NOMO-1 treated with DMSO at 0.1 percent for 48 hours (cell line): ENCODE measurements around the gene KRTAP9-1.
"Not testable (repeated sequence)": the region's sequence is repeated elsewhere in the genome, so short reads cannot be mapped to it uniquely, and the experiment has no call there.

Experiments
- DNase-seq: peaks from one replicate; lab custom pipeline; 2025; ENCODE audit not compliant: unreplicated experiment; lab: John Stamatoyannopoulos, UW

Gene KRTAP9-1

DNA sequence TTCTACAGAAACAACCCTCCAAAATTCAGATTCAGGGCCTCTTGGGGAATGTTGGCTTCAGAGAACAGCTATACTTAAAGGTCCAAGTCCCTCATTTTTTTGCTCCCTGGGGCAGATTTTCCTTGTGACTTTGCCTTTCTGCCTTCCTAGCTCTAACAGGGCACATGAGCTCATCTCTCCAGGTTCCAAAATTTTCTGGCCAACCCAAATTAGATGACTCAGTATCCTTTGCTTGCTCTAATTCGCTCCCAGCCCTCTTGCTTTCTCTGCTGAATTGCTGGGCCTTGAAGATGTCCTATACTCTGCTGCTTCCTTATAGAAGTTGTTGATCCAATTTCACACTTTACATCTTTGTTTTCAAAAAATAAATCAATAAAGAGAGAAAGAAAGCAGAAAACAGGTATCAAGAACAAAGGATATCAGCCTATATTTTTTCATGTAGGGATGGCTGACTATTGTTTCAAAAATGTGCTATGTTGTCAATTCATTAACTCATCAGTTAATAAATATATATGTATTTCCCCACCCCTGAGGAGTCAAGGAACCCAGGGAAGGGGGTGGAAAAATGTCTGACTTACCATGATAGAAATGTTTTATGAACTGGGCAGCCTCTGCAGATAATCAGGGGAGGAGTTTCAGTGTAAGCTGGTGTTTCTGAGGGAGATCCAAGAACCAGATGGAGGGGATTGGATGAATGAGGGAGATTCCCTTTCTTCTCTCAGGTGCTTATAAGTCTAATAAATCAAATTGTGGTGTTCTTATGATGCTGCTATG is 10.7 kb upstream of the KRTAP9-1 start:
- no peak for DNase-seq

DNA sequence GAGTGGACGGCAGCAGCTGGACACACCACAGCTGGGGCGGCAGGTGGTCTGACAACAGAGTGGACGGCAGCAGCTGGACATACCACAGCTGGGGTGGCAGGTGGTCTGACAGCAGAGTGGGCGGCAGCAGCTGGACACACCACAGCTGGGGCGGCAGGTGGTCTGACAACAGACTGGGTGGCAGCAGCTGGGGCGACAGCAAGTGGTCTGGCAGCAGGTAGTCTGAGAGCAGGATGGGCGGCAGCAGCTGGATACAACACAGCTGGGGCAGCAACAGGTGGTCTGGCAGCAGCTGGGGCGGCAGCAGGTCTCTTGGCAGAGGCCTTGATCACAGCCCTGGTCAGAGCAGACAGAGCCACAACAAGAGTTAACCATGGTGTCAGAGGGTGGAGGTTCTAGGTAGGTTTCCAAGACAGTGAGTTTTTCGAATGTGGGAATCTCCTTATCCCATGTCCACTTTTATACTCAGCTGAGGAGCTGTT is 5.2 kb upstream of the KRTAP9-1 start, which contains the start of gene KRTAP4-1:
Gene KRTAP4-1, minus strand, starts transcription at position 432 of the 482 bp plus-strand sequence. Its CDS starts 57 bp downstream, at position 375.
- no peak for DNase-seq

DNA sequence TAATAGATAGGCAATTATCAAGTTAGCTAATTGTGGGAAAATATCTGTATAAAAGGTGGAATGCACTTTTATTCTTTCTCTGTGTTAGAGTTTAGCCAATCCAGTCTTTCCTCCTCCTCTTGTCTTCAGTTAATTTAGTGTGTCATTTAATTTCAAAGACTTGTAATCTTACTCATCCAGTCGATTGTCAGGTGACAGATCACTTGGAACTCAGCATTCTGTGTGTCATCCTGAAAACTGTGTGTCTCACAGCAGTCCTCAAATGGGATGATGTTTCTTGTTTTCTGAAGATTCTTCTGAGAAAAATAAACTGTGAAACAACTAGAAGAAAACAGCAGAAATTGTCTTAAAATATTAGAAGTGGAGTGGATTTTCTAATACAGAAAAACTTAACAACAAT is 4.7 kb upstream of the KRTAP9-1 start:
- DNase-seq: no peak

DNA sequence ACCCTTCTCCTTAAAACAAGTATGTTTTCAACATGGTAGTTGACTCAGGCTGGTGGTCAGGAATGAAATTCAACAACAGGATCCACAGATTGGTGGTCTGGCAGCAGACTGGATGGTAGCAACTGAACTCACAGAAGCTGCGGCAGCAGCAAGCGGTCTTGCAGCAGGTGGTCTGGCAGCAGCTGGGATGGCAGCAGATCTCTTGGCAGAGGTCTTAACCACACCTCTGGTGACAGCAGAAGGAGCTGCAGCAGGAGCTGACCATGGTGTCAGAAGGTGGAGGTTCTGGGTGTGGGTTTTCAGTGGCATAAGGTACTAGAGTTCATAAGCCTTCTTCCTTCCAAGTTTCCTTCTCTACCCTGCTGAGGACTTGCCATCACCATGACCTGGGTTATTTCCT is 2.8 kb upstream of the KRTAP9-1 start:
- DNase-seq: no peak

DNA sequence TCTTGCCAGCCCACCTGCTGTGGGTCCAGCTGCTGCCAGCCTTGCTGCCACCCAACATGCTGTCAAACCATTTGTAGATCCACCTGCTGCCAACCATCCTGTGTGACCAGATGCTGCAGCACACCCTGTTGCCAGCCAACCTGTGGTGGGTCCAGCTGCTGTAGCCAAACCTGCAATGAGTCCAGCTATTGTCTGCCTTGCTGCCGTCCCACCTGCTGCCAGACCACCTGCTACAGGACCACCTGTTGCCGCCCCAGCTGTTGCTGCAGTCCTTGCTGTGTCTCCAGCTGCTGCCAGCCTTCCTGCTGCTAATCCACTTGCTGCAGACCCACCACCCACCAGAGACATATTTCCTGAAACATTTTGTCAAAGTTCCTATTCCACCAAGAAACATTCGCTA is 641 bp downstream of the KRTAP9-1 start:
- no peak for DNase-seq

DNA sequence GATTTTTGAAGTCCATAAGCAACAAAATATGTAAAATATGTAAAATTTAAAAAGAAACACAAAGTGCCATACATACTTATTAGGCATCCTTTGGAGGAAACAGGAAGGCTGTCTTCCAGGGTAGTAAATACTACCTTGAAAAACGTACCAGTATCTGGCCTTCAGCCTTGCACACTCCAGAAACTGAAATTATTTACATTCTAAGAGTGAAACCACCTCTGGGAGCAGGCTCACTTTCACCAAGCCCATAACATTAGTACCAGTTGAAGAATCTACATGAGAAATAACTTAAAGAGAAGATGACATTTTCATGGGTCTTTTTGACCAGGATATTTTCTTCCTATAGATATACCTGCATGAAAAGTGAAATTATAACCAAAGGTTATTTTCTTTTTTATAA is 6.4 kb downstream of the KRTAP9-1 start:
- no peak for DNase-seq

DNA sequence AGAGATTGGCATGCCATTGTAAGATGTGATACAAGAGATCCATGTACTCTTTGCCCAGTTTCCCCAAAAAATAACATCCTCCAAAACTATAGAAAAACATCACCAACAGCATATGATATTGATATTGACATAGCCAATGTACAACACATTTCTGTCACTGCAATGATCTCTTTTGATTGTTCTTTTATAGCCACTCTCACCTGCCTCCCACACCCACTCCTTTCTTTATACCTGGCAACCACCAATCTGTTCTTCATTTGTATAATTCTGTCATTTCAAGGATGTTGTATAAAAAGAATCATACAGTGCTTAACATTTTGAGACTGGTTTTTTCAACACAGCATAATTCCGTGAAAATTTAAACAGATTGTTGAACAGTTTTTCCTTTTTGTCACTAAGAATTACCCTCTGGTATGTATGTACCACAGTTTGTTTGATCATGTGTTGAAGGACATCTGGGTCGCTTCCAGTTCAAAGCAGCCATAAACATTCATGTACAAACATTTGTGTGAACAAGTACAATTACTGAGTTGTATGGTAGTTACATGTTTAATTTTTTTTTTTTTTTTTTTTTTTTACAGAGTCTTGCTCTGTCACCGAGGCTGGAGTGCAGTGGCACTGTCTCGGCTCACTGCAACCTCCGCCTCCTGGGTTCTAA is 9.9 kb downstream of the KRTAP9-1 start:
- DNase-seq: no peak

GRCh38 chr17:41211845-41212466 is 22.3 kb downstream of the KRTAP9-1 start:
- no peak for DNase-seq

GRCh38 chr17:41212524-41213169 is 23.0 kb downstream of the KRTAP9-1 start:
- DNase-seq: no peak

DNA sequence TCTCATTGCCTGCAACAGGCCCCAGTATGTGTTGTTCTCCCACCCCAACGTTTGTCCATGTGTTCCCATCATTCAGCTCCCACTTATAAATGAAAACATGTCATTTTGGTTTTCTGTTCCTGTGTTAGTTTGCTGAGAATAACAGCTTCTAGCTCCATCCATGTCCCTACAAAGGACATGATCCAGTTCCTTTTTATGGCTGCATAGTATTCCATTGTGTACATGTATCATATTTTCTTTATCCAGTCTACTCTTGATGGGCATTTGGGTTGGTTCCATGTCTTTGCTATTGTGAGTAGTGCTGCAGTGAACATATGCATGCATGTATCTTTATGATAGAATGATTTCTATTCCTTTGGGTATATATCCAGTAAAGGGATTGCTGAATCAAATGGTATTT is 26.0 kb downstream of the KRTAP9-1 start:
- no peak for DNase-seq

DNA sequence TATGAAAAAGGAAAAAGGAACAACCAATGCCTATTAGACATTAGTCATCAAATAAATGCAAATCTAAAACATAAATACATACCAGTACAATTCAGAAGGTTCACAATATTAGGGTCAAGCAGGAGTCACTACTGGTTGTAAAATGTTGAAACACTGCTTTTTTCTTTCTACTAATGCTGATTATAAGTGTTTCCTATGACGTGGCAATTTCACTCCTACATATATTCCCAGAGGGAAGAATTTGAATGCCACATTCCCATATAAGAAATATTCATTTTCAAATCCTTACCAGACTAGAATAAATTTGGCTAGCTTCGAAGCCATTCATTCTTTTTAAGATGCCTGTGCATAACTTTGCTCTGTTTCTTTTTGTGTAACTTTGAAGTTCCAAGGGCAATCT is 34.1 kb downstream of the KRTAP9-1 start:
- DNase-seq: no peak

GRCh38 chr17:41226051-41226450 is 36.4 kb downstream of the KRTAP9-1 start:
- DNase-seq: no peak

GRCh38 chr17:41226598-41227095 is 37.0 kb downstream of the KRTAP9-1 start, which contains the start of gene KRTAP9-2:
TSS of gene KRTAP9-2 (plus strand) at chr17:41226648. CDS start at chr17:41226655, 7 bp downstream.
- not testable (repeated sequence) for DNase-seq

DNA sequence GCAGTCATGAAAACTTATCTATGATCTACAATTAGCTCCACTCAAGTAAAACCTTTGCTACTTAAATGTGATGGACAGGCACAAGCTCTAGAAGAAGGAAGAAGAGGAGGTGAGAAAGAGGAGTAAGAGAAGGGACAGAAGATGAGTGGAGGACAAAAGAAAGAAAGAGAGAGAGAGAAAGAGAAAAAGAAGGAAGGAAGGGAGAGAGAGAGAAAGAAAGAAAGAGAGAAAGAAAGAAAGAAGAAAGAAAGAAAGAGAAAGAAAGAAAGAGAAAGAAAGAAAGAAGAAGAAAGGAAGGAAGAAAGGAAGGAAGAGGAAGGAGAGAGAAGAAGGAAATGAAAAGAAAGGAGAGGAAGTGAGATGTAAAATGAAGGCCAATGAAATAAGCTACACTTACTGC is 40.4 kb downstream of the KRTAP9-1 start:
- DNase-seq: no peak

DNA sequence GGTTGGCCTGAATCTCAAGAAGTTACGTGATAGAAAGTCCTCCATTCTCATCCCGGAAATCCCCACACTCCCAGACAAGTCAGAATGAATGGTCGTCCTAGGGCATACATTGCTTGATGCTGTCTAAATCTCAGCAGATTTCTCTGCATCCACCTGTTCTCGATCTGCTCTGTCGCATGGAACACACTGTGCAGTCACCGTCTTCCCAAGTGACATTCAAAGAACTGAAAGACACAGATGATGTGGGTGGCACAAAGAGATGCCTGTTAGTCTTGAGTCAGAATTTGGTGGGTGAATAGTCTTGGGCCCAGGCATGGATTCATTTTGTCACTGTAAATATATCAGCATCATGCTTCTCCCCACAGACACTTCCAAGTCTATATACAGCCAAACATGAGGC is 42.0 kb downstream of the KRTAP9-1 start:
- DNase-seq: no peak

DNA sequence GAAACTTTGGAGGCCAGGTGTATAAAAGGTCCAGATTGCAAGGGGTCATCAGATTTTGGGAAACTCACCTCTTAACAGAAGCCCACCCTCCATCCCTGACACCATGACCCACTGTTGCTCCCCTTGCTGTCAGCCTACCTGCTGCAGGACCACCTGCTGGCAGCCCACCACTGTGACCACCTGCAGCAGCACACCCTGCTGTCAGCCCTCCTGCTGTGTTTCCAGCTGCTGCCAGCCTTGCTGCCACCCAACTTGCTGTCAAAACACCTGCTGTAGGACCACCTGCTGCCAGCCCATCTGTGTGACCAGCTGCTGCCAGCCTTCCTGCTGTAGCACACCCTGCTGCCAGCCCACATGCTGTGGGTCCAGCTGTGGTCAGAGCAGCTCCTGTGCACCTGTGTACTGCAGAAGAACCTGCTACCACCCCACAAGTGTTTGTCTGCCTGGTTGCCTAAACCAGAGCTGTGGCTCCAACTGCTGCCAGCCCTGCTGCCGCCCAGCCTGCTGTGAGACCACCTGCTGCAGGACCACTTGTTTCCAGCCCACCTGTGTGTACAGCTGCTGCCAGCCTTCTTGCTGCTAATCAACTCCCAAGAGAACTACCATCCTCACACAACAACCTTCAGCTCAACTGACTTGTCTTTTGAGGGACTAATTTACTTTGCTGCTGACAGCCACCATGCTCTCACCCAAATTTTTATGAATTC is 42.9 kb downstream of the KRTAP9-1 start, which contains the start of gene KRTAP9-3:
Gene KRTAP9-3, plus strand, starts transcription at position 51 of the 707 bp plus-strand sequence. Its CDS starts 53 bp downstream, at position 104.
- not testable (repeated sequence) for DNase-seq

- not testable (repeated sequence) for DNase-seq
These were observed 47.4 kb downstream of the KRTAP9-1 start for GRCh38 chr17:41237116-41237515.

DNA sequence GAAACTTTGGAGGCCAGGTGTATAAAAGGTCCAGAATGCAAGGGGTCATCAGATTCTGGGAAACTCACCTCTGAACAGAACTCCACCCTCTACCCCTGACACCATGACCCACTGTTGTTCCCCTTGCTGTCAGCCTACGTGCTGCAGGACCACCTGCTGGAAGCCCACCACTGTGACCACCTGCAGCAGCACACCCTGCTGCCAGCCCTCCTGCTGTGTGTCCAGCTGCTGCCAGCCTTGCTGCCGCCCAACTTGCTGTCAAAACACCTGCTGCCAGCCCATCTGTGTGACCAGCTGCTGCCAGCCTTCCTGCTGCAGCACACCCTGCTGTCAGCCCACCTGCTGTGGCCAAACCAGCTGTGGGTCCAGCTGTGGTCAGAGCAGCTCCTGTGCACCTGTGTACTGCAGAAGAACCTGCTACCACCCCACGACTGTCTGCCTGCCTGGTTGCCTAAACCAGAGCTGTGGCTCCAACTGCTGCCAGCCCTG is 48.3 kb downstream of the KRTAP9-1 start, which contains the start of gene KRTAP9-8:
Gene KRTAP9-8, plus strand, starts transcription at position 51 of the 489 bp plus-strand sequence. Its CDS starts 53 bp downstream, at position 104.
- not testable (repeated sequence) for DNase-seq
